ACHN (cell line): ENCODE measurements around the gene DNM1L.

ENCODE experiments used
- DNase-seq: peaks from one replicate; pipeline ENCODE4 v3.0.0-alpha.2; 2015
- in situ Hi-C: cut with HindIII; loops from 2 replicates; pipeline ENCODE4 v1.10.0; 2017; ENCODE audit warnings: low sequenced_read_pairs, low pct_ligation_motif_present, low pct_unique_long_range_greater_than_20kb

Gene DNM1L

DNA sequence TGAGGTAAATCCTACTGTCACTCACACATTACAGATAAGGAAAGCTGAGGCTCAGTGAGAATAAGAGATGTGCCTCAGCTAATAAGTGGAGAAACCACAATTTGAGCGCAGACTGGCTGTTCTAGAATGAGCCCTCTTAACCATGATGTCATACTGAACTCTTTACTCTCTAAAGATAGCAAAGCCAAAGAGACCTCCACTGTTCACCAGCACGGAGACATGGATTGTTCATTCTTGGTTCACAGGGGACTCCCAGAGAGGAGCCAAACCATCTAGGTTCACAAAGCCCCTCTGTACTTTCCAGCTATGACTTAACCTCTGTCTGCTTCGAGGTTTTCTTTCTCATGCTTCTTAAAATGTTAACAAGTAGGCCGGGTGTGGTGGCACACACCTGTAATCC, 109.3 kb downstream of the DNM1L start:
- in situ Hi-C loops = no loop called here

GRCh38 chr12:32789446-32789845, 110.3 kb downstream of the DNM1L start:
- in situ Hi-C loops = no loop called here
- no peak for DNase-seq

More for the DNA sequence above, 109.3 kb downstream of the DNM1L start:
- no peak for DNase-seq

GRCh38 chr12:32789916-32790315, 110.8 kb downstream of the DNM1L start:
- in situ Hi-C loops = no loop called here
- DNase-seq = no peak

GRCh38 chr12:32794281-32794680, 115.2 kb downstream of the DNM1L start:
- in situ Hi-C loops = no loop called here
- no peak for DNase-seq
